Mesodermal cell (in vitro differentiated cells): ENCODE measurements around the gene ATP6V1E1. TPM values are rescaled to one million over a fixed set of nuclear protein-coding genes. Genes with fewer than 3 reads are reported as not detected.
"Not testable (repeated sequence)": the region's sequence is repeated elsewhere in the genome, so short reads cannot be mapped to it uniquely, and the experiment has no call there.

ENCODE experiments used
- H3K27ac ChIP-seq: 2 replicates; pipeline ENCODE4 v1.7.0; 2013; ENCODE audit warnings: mild to moderate bottlenecking, low read depth, low read length, moderate library complexity; ENCODE audit not compliant: severe bottlenecking
- H3K36me3 ChIP-seq: 2 replicates; pipeline ENCODE4 v1.7.1; 2013; ENCODE audit warnings: mild to moderate bottlenecking, low read length, moderate library complexity; ENCODE audit not compliant: control insufficient read depth, insufficient read depth
- H3K4me1 ChIP-seq: one replicate; pipeline ENCODE4 v1.7.1; 2013; ENCODE audit warnings: mild to moderate bottlenecking, low read length; ENCODE audit not compliant: insufficient read depth, control insufficient read depth, poor library complexity, severe bottlenecking
- H3K4me3 ChIP-seq: 2 replicates; pipeline ENCODE4 v1.7.0; 2013; ENCODE audit warnings: low read length, control low read depth, mild to moderate bottlenecking; ENCODE audit not compliant: insufficient read depth, poor library complexity, severe bottlenecking; ENCODE audit errors: extremely low read depth
- H3K9me3 ChIP-seq: 2 replicates; pipeline ENCODE4 v1.7.1; 2013; ENCODE audit warnings: mild to moderate bottlenecking, low read length, moderate library complexity; ENCODE audit not compliant: control insufficient read depth
- WGBS, 2 experiments: methylation state at CpG; one replicate each; pipeline ENCODE4 v1.1.5; 2013; ENCODE audit warnings: missing lambda C conversion rate in 2 of 2; ENCODE audit not compliant: insufficient coverage in 2 of 2; 5-methylcytosine and 5-hydroxymethylcytosine counted together
- polyA plus RNA-seq, 2 experiments: library from polyadenylated mRNA; stranded (reverse); fragments of 50-300 nt; gene quantifications; one replicate each; pipeline ENCODE4 v1.2.3, GENCODE V29; 2013

The ATP6V1E1 gene
- 128 TPM for polyA plus RNA-seq (2013, experiment 1 of 2)
- 126 TPM for polyA plus RNA-seq (2013, experiment 2 of 2)

DNA sequence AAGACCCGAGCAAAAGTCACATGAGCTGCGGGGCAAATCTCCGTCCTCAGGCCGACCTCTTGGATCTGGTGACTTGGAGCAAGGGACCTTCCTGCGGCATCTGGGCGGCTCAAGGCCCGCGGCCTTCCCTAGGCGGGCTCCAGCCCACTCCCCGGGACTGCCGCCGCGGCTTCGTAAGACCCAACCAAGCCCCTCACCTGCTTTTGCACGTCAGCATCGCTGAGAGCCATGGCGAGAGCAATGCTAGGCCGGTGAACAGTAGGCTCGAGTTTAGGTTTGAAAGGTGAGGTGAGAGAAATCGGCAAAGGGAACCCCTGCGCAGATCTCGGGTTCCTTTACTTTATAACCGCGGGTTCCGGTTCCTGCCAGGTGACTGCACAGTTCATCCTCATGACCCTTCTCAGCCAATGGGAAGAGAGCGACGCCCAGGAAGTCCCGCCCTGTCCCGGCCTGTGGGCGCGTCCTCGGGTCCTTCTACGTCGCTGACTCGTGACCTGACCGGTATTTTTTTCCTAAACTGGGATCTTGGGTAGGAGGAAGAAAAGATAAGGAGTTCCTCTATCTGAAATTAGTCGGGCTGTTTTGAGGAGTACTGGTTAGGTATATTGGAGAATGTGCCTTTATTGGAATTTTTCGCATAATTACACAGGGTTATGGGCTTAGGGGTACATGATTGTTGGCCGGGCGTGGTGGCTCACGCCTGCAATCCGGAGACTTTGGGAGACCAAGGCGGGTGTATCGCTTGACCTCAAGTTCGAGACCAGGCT is at the start of gene ATP6V1E1:
Gene ATP6V1E1 (minus strand): TSS at position 344 of the 767 bp plus-strand sequence. CDS start 114 bp downstream, at position 230.
- H3K9me3 ChIP-seq: no peaks in the 10 kb centered on the region
- WGBS, 2 experiments: 0 to 1% methylated on average over 35 of the region's 45 CpGs
- peak within 1 kb of the TSS; percentile 93 for H3K27ac ChIP-seq
- peaks cover 23% of the 10 kb centered on the region for H3K36me3 ChIP-seq
- H3K4me3 ChIP-seq: peak within 1 kb of the TSS; percentile 100
- H3K4me1 ChIP-seq: peaks cover 15% of the 10 kb centered on the region

DNA sequence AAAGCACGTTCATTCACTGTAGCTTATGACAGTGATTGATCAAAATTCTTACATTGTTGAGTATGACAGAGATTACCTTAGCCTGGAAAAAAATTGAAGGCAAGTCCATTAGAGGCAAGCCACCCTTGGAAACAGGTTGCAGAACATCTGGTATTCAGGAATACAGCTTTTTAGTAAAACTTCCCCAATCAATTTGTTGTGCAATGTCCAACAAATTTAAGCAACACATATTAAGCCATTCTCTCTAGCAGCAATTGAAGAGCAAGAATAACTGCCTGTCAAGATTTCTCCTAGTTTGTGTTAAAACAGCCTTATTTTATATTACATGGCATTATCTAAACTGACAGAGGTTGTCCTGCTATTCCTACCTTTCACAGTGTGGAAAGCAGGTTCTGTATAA is 47.0 kb upstream of the ATP6V1E1 start:
- Histone ChIP-seq H3K27ac (no peak overlapping the region), H3K36me3 (peaks cover 5% of the 10 kb centered on the region), H3K9me3 (no peaks in the 10 kb centered on the region), H3K4me1 (no peaks in the 10 kb centered on the region), H3K4me3 (no peak overlapping the region)
- 100% methylated on average over 1 of the region's 1 CpG for WGBS, 2 experiments

DNA sequence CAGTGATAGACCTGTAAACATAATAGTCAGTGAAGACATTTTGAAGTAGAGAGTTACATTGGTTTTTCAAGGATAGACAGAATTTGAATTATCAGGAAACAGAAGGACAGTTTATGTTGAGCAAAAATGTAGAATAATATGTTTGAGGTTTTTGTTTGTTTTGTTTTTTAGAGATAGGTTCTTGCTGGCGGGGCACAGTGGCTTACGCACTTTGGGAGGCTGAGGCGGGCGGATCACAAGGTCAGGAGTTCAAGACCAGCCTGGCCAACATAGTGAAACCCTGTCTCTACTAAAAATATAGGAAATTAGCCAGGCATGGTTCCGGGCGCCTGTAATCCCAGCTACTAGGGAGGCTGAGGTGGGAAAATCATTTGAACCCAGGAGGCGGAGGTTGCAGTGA is 45.6 kb upstream of the ATP6V1E1 start:
- H3K27ac ChIP-seq: no peak overlapping the region
- no peak overlapping the region for H3K4me3 ChIP-seq
- no peaks in the 10 kb centered on the region for H3K4me1 ChIP-seq
- no peaks in the 10 kb centered on the region for H3K9me3 ChIP-seq
- 80 to 100% methylated on average over 3 to 6 of the region's 7 CpGs for WGBS, 2 experiments
- peaks cover 11% of the 10 kb centered on the region for H3K36me3 ChIP-seq

DNA sequence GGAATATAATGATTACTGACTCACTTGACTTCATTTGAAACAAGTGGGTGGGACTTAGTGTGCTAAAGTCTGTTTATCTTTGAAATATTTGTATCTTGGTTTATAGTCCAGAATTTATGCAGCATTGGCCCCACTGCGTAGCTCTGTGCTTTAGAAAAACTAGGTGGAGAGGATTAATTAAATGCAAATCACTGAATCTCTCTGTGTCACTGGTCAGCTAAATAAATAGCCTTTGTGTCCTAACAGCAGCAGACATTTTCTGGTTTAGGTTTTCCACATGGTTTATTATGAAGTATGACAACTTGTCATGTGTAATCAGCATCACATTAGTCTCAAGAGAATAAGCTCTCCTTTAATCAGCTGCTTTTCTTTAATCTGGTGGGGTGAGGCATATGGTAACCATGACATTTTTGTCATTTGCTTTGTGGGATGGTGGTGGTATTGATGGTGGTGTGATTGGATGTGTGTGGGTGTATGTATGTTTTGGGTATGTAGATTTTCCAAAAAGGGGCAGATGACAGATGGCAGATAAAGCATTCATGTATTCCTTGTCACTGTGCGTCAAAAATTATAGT is 44.0 kb upstream of the ATP6V1E1 start:
- H3K36me3 ChIP-seq: peaks cover 16% of the 10 kb centered on the region
- no peak overlapping the region for H3K4me3 ChIP-seq
- H3K9me3 ChIP-seq: no peaks in the 10 kb centered on the region
- no peaks in the 10 kb centered on the region for H3K4me1 ChIP-seq
- WGBS, 2 experiments: 100% methylated on average over 1 of the region's 2 CpGs
- H3K27ac ChIP-seq: no peak overlapping the region

- H3K9me3 ChIP-seq, H3K4me1 ChIP-seq, H3K4me3 ChIP-seq, H3K27ac ChIP-seq: not testable (repeated sequence)
- WGBS, 2 experiments: 97 to 100% methylated on average over 7 to 8 of the region's 10 CpGs
- peaks cover 21% of the 10 kb centered on the region for H3K36me3 ChIP-seq
Observed at GRCh38 chr22:17671521-17672092, 43.1 kb upstream of the ATP6V1E1 start.

DNA sequence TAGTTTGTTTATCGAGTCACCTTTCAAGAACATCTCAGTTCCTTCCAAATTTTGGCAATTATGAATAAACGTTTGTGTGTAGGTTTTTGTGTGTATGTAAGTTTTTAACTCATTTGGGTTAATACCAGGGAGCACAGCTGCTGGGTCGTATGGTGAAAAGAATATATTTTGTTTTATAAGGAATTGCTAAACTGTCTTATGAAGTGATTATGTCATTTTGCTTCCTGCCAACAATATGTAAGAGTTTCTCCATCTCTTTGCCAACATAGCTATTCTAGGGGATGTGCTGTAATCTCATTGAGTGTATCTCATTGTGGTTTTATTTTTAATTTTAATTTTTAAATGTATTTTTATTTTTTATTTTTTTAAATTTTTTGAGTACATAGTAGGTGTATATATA is 37.3 kb upstream of the ATP6V1E1 start:
- H3K9me3 ChIP-seq: peaks cover 12% of the 10 kb centered on the region
- H3K4me3 ChIP-seq: no peak overlapping the region
- 86% methylated on average over 2 of the region's 3 CpGs; no CpG with 5 or more reads in 1 of the 2 experiments for WGBS, 2 experiments
- peaks cover 73% of the 10 kb centered on the region for H3K36me3 ChIP-seq
- no peaks in the 10 kb centered on the region for H3K4me1 ChIP-seq
- H3K27ac ChIP-seq: no peak overlapping the region

DNA sequence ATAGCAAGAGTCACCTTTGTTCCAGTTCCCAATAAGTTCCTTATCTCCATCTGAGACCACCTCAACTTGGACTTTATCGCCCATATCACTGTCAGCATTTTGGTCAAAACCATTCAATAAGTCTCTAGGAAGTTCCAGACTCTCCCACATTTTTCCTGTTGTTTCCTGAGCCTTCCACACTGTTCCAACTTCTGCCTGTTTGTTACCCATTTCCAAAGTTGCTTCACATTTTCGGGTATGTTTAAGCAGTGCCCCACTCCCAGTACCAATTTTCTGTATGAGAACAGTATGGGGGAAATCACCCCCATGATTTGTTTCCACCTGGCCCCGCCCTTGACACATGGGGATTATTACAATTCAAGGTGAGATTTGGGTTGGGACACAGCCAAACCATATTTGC is 36.7 kb upstream of the ATP6V1E1 start:
- 87 to 94% methylated on average over 1 to 2 of the region's 3 CpGs for WGBS, 2 experiments
- Histone ChIP-seq H3K4me1 (no peaks in the 10 kb centered on the region), H3K36me3 (peaks cover 73% of the 10 kb centered on the region), H3K9me3 (peaks cover 12% of the 10 kb centered on the region), H3K27ac (no peak overlapping the region), H3K4me3 (no peak overlapping the region)

GRCh38 chr22:17664414-17665055 is 36.0 kb upstream of the ATP6V1E1 start:
- H3K27ac ChIP-seq: no peak overlapping the region
- 94 to 98% methylated on average over 5 to 6 of the region's 6 CpGs for WGBS, 2 experiments
- H3K4me3 ChIP-seq: no peak overlapping the region
- peaks cover 12% of the 10 kb centered on the region for H3K9me3 ChIP-seq
- H3K36me3 ChIP-seq: peaks cover 79% of the 10 kb centered on the region
- no peaks in the 10 kb centered on the region for H3K4me1 ChIP-seq

- no peaks in the 10 kb centered on the region for H3K4me1 ChIP-seq
- WGBS, 2 experiments: 98 to 100% methylated on average over 6 to 10 of the region's 10 CpGs
- H3K36me3 ChIP-seq: peaks cover 62% of the 10 kb centered on the region
- H3K9me3 ChIP-seq: no peaks in the 10 kb centered on the region
- H3K27ac ChIP-seq: no peak overlapping the region
- H3K4me3 ChIP-seq: no peak overlapping the region
Observed at GRCh38 chr22:17656870-17657395, 28.4 kb upstream of the ATP6V1E1 start.

GRCh38 chr22:17655289-17655688 is 26.7 kb upstream of the ATP6V1E1 start:
- 100% methylated on average over 2 of the region's 3 CpGs; no CpG with 5 or more reads in 1 of the 2 experiments for WGBS, 2 experiments
- H3K4me1 ChIP-seq: no peaks in the 10 kb centered on the region
- H3K36me3 ChIP-seq: peaks cover 50% of the 10 kb centered on the region
- no peak overlapping the region for H3K4me3 ChIP-seq
- no peak overlapping the region for H3K27ac ChIP-seq
- no peaks in the 10 kb centered on the region for H3K9me3 ChIP-seq
